HCT116 (cell line): ENCODE results near the gene AHRR. TPM values are rescaled to one million over a fixed set of nuclear protein-coding genes. Genes with fewer than 3 reads are reported as not detected.

ENCODE experiments used
- ATAC-seq: fragments of 200-7000 bp; cut with Tn5 transposase; 2 replicates; pipeline ENCODE4 v1.9.1; 2020; ENCODE audit warnings: mild to moderate bottlenecking, moderate library complexity
- Bru-seq: library from RNA; stranded (reverse); fragments of 400-500 nt; gene quantifications from one replicate; lab custom pipeline; 2021; lab: Mats Ljungman, UMichigan
- BruChase-seq, 2 experiments: library from RNA; stranded (reverse); fragments of 400-500 nt; gene quantifications; one replicate each; lab custom pipeline; 2021; lab: Mats Ljungman, UMichigan
- BruUV-seq: library from RNA; stranded (reverse); fragments of 400-500 nt; replicated peaks from 2 replicates; lab custom pipeline; 2021; lab: Mats Ljungman, UMichigan
- CTCF ChIA-PET: fragments of 300-600 bp; sonication (Branson Sonifier 250); formaldehyde crosslinking; loops from one replicate; lab custom pipeline; 2021; ENCODE audit warnings: antibody characterized with exemption; lab: Charles Lee
- POLR2A ChIA-PET: fragments of 300-600, 350-600 bp; sonication (Branson Sonifier 250); formaldehyde crosslinking; loops from one replicate; lab custom pipeline; 2021; ENCODE audit warnings: antibody characterized with exemption; lab: Charles Lee
- RAD21 ChIA-PET, 2 experiments: fragments of 300-600 bp; sonication (Branson Sonifier 250); formaldehyde crosslinking; loops; one replicate each; lab custom pipeline; 2023; ENCODE audit warnings: low total read pairs in 2 of 2; ENCODE audit not compliant: uncharacterized antibody in 2 of 2, unreplicated experiment in 2 of 2, low non-redundant PET in 1 of 2; lab: Charles Lee
- DNase-seq: peaks from one replicate; pipeline ENCODE4 v3.0.0-alpha.2; 2010; ENCODE audit warnings: low read depth, low spot score
- H2AFZ ChIP-seq: fragments of 200-600 bp; shearing (Covaris generic), sonication (generic); 2 replicates; pipeline ENCODE4 v1.6.1; 2017; ENCODE audit warnings: low read depth, mixed run types, mixed read lengths, antibody characterized with exemption, low read length; ENCODE audit not compliant: poor library complexity, severe bottlenecking
- H3K27ac ChIP-seq: 2 replicates; pipeline ENCODE4 v1.5.1; 2012; ENCODE audit warnings: low read depth, low read length
- H3K27me3 ChIP-seq: fragments of 200-600 bp; sonication (generic); 2 replicates; pipeline ENCODE4 v1.6.1; 2016; ENCODE audit warnings: mixed run types, low read length, mixed read lengths; ENCODE audit not compliant: insufficient read depth
- H3K36me3 ChIP-seq, 2 experiments: fragments of 200-500 bp in 1 of 2; fragments of 200-600 bp in 1 of 2; sonication (Bioruptor generic) in 1 of 2; sonication (generic) in 1 of 2; 2 replicates each; pipeline versions ENCODE4 v1.5.1 to v1.6.1; 2014 to 2016; ENCODE audit warnings: low read length in 2 of 2, inconsistent platforms in 1 of 2, mixed read lengths in 1 of 2, mixed run types in 1 of 2; ENCODE audit not compliant: insufficient read depth in 2 of 2, control insufficient read depth in 1 of 2
- H3K4me1 ChIP-seq, 2 experiments: fragments of 200-600 bp in 1 of 2; sonication (generic) in 1 of 2; 2 replicates each; pipeline versions ENCODE4 v1.5.1 to v1.6.1; 2012 to 2017; ENCODE audit warnings: low read length in 2 of 2, inconsistent platforms in 1 of 2, mild to moderate bottlenecking in 1 of 2, mixed read lengths in 1 of 2, mixed run types in 1 of 2, moderate library complexity in 1 of 2; ENCODE audit not compliant: insufficient read depth in 2 of 2, control insufficient read depth in 1 of 2
- H3K4me2 ChIP-seq: fragments of 200-600 bp; sonication (generic); 2 replicates; pipeline ENCODE4 v1.6.1; 2017; ENCODE audit warnings: mixed run types, low read length, mixed read lengths
- H3K4me3 ChIP-seq, 2 experiments: fragments of 200-600 bp in 1 of 2; sonication (generic) in 1 of 2; replicated peaks in 1 of 2; 2 replicates each; pipeline ENCODE4 v1.5.1; 2011 to 2016; ENCODE audit warnings: low read length in 2 of 2, control low read depth in 1 of 2, low read depth in 1 of 2, mild to moderate bottlenecking in 1 of 2, mixed read lengths in 1 of 2, mixed run types in 1 of 2
- H3K79me2 ChIP-seq: fragments of 200-600 bp; sonication (generic); 2 replicates; pipeline ENCODE4 v1.6.1; 2017; ENCODE audit warnings: mild to moderate bottlenecking, mixed run types, low read length, moderate library complexity, mixed read lengths; ENCODE audit not compliant: insufficient read depth
- H3K9ac ChIP-seq: fragments of 200-600 bp; sonication (generic); 2 replicates; pipeline ENCODE4 v1.6.1; 2016; ENCODE audit warnings: low read length, mixed read lengths
- H3K9me2 ChIP-seq: fragments of 200-600 bp; sonication (generic), shearing (Covaris generic); 2 replicates; pipeline ENCODE4 v1.6.1; 2017; ENCODE audit warnings: mixed run types, mild to moderate bottlenecking, moderate library complexity; ENCODE audit not compliant: insufficient read depth
- H3K9me3 ChIP-seq, 2 experiments: fragments of 200-500 bp in 1 of 2; fragments of 200-600 bp in 1 of 2; sonication (Bioruptor generic) in 1 of 2; sonication (generic) in 1 of 2; 2 replicates each; pipeline ENCODE4 v1.6.1; 2014 to 2017; ENCODE audit warnings: low read length in 2 of 2, mixed read lengths in 2 of 2, inconsistent platforms in 1 of 2, low read depth in 1 of 2, mild to moderate bottlenecking in 1 of 2, mixed run types in 1 of 2, moderate library complexity in 1 of 2; ENCODE audit not compliant: control insufficient read depth in 1 of 2, insufficient read depth in 1 of 2
- H4K20me1 ChIP-seq: fragments of 200-600 bp; sonication (generic), shearing (Covaris generic); 2 replicates; pipeline ENCODE4 v1.6.1; 2017; ENCODE audit warnings: mixed run types, mild to moderate bottlenecking, moderate library complexity; ENCODE audit not compliant: insufficient read depth
- CBX3 ChIP-seq: IDR thresholded peaks from 2 replicates; pipeline ENCODE4 v1.6.1; 2012; ENCODE audit warnings: low read depth
- CEBPB ChIP-seq: IDR thresholded peaks from 2 replicates; pipeline ENCODE4 v1.6.1; 2012; ENCODE audit warnings: low read depth
- CTCF ChIP-seq, 3 experiments: fragments of 200-600 bp in 1 of 3; sonication (generic) in 1 of 3; IDR thresholded peaks in 2 of 3; conservative IDR thresholded peaks in 1 of 3; 2 replicates each; pipeline ENCODE4 v1.5.1; 2012 to 2017; ENCODE audit warnings: low read depth in 2 of 3, low read length in 2 of 3, antibody characterized with exemption in 1 of 3, borderline replicate concordance in 1 of 3, control low read depth in 1 of 3, mild to moderate bottlenecking in 1 of 3, mixed read lengths in 1 of 3, mixed run types in 1 of 3, moderate library complexity in 1 of 3; ENCODE audit not compliant: insufficient read depth in 1 of 3
- EGR1 ChIP-seq: IDR thresholded peaks from 2 replicates; pipeline ENCODE4 v1.6.1; 2012; ENCODE audit warnings: low read depth
- ELF1 ChIP-seq: IDR thresholded peaks from 2 replicates; pipeline ENCODE4 v1.6.1; 2012; ENCODE audit warnings: low read depth, borderline replicate concordance
- EZH2 ChIP-seq: fragments of 200-600 bp; sonication (generic); IDR thresholded peaks from 2 replicates; pipeline ENCODE4 v1.6.1; 2017; ENCODE audit warnings: antibody characterized with exemption, mixed run types
- EZH2phosphoT487 ChIP-seq: fragments of 200-600 bp; IDR thresholded peaks from 2 replicates; pipeline ENCODE4 v1.6.1; 2018; ENCODE audit warnings: antibody characterized with exemption, borderline replicate concordance
- FOSL1 ChIP-seq: IDR thresholded peaks from 2 replicates; pipeline ENCODE4 v1.6.1; 2012; ENCODE audit warnings: low read depth
- JUND ChIP-seq: IDR thresholded peaks from 2 replicates; pipeline ENCODE4 v1.6.1; 2012
- POLR2A ChIP-seq: IDR thresholded peaks from 2 replicates; pipeline ENCODE4 v1.7.0; 2011; ENCODE audit warnings: borderline replicate concordance; ENCODE audit not compliant: insufficient read depth, insufficient read length; ENCODE audit errors: extremely low read depth
- POLR2AphosphoS5 ChIP-seq: IDR thresholded peaks from 2 replicates; pipeline ENCODE4 v1.6.1; 2011; ENCODE audit warnings: mild to moderate bottlenecking, low read depth, low read length, moderate library complexity
- RAD21 ChIP-seq: IDR thresholded peaks from 2 replicates; pipeline ENCODE4 v1.6.1; 2012; ENCODE audit warnings: low read depth, mild to moderate bottlenecking
- SIN3A ChIP-seq: IDR thresholded peaks from 2 replicates; pipeline ENCODE4 v1.6.1; 2012; ENCODE audit warnings: low read depth
- SP1 ChIP-seq: IDR thresholded peaks from 2 replicates; pipeline ENCODE4 v1.6.1; 2012; ENCODE audit warnings: low read depth
- SRF ChIP-seq: IDR thresholded peaks from 2 replicates; pipeline ENCODE4 v1.6.1; 2012; ENCODE audit warnings: low read depth
- TCF7L2 ChIP-seq: IDR thresholded peaks from 2 replicates; pipeline ENCODE4 v1.7.0; 2011; ENCODE audit warnings: borderline replicate concordance, inconsistent platforms; ENCODE audit not compliant: insufficient read depth, insufficient read length; ENCODE audit errors: extremely low read depth
- YY1 ChIP-seq: IDR thresholded peaks from 2 replicates; pipeline ENCODE4 v1.6.1; 2011; ENCODE audit warnings: low read length, low read depth, moderate library complexity, mild to moderate bottlenecking; ENCODE audit not compliant: insufficient replicate concordance; ENCODE audit errors: extremely low read depth
- ZFX ChIP-seq: fragments of 450-650 bp; IDR thresholded peaks from 2 replicates; pipeline ENCODE4 v1.6.1; 2017
- ZNF274 ChIP-seq: fragments of 200-500 bp; sonication (Bioruptor generic); IDR thresholded peaks from 2 replicates; pipeline ENCODE4 v1.6.1; 2014; ENCODE audit warnings: mild to moderate bottlenecking, low read depth, low read length, inconsistent platforms
- intact Hi-C: fragments of 100-400 bp; cut with micrococcal nuclease; formaldehyde crosslinking; loops from 2 replicates; pipeline ENCODE4 v1.10.0; 2022
- long read RNA-seq: library from polyadenylated mRNA; unstranded; transcript quantifications from one replicate; pipeline ENCODE4 v2.0.0, GENCODE V29; 2021; ENCODE audit not compliant: unreplicated experiment
- polyA plus RNA-seq: library from polyadenylated mRNA; unstranded; fragments of >200 nt; gene quantifications from 2 replicates; pipeline ENCODE4 v1.2.1, GENCODE V29; 2012; ENCODE audit warnings: missing spikeins
- total RNA-seq: library from RNA; stranded (reverse); gene quantifications from one replicate; pipeline ENCODE4 v1.2.1, GENCODE V29; 2021; ENCODE audit not compliant: unreplicated experiment
- TF ChIP-seq, protein P1 (sequence below): IDR thresholded peaks from 2 replicates; pipeline ENCODE4 v1.6.1; 2011; ENCODE audit warnings: mild to moderate bottlenecking, low read length, moderate library complexity; ENCODE audit not compliant: insufficient replicate concordance; ENCODE audit errors: extremely low read depth
- TF ChIP-seq, protein P2 (sequence below): IDR thresholded peaks from 2 replicates; pipeline ENCODE4 v1.6.1; 2012
- TF ChIP-seq, protein P3 (sequence below): IDR thresholded peaks from 2 replicates; pipeline ENCODE4 v1.6.1; 2012

Gene AHRR
- total RNA-seq: 12.7 TPM
- polyA plus RNA-seq: 2.5 and 3.2 TPM in 2 replicates
- Bru-seq, nascent RNA: percentile 52 among the genes with signal in this experiment
- BruChase-seq, experiment 1, labeled RNA remaining after a 6-hour chase: percentile 65 among the genes with signal in this experiment
- BruChase-seq, experiment 2, labeled RNA remaining after a 2-hour chase: percentile 59 among the genes with signal in this experiment
- long read RNA-seq, partial matches to known transcripts: 16 of 24 reads
- long read RNA-seq, other reads (novel, unspliced or antisense): 8 of 24 reads

GRCh38 chr5:321230-321725 lies at the start of gene AHRR:
Gene AHRR, plus strand, starts transcription at chr5:321714. Its CDS starts 22,189 bp downstream, at chr5:343903.
- H3K27me3 ChIP-seq: no peaks in the 10 kb centered on the region
- H3K4me3 ChIP-seq: peak within 1 kb of the TSS; percentile 39 to 60
- H3K4me1 ChIP-seq: peaks cover 17 to 58% of the 10 kb centered on the region in 2 experiments
- no peaks in the 10 kb centered on the region for H3K9me2 ChIP-seq
- POLR2A ChIA-PET: no interaction called here
- no peaks in the 10 kb centered on the region for H3K9me3 ChIP-seq
- DNase-seq: no peak
- H3K36me3 ChIP-seq: no peaks in the 10 kb centered on the region
- H3K27ac ChIP-seq: no peak within 1 kb of the TSS; the same call in 1 of the 2 replicates
- intact Hi-C loops: no loop called here
- H3K79me2 ChIP-seq: no peaks in the 10 kb centered on the region
- H4K20me1 ChIP-seq: no peaks in the 10 kb centered on the region
- H2AFZ ChIP-seq: no peak within 1 kb of the TSS
- H3K4me2 ChIP-seq: peak within 1 kb of the TSS; percentile 81
- BruUV-seq: no TSS peak
- RAD21 ChIA-PET: no interaction called here
- H3K9ac ChIP-seq: peak within 1 kb of the TSS; percentile 72
- CTCF ChIA-PET: interaction anchor here (2.2 kb wide), 1 partner anchor 17 kb away, joined by 8 read pairs; no protein-coding TSS in a partner anchor
- peak; percentile 70 for ATAC-seq
- no peak for TF ChIP-seq SP1
- no peak for TF ChIP-seq POLR2AphosphoS5
- TF ChIP-seq, protein P1, sequence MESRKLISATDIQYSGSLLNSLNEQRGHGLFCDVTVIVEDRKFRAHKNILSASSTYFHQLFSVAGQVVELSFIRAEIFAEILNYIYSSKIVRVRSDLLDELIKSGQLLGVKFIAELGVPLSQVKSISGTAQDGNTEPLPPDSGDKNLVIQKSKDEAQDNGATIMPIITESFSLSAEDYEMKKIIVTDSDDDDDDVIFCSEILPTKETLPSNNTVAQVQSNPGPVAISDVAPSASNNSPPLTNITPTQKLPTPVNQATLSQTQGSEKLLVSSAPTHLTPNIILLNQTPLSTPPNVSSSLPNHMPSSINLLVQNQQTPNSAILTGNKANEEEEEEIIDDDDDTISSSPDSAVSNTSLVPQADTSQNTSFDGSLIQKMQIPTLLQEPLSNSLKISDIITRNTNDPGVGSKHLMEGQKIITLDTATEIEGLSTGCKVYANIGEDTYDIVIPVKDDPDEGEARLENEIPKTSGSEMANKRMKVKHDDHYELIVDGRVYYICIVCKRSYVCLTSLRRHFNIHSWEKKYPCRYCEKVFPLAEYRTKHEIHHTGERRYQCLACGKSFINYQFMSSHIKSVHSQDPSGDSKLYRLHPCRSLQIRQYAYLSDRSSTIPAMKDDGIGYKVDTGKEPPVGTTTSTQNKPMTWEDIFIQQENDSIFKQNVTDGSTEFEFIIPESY: no peak
- no peak for TF ChIP-seq SIN3A
- TF ChIP-seq SRF: no peak
- no peak for TF ChIP-seq JUND
- TF ChIP-seq, protein P2, sequence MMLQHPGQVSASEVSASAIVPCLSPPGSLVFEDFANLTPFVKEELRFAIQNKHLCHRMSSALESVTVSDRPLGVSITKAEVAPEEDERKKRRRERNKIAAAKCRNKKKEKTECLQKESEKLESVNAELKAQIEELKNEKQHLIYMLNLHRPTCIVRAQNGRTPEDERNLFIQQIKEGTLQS: no peak
- no peak for TF ChIP-seq ELF1
- TF ChIP-seq CEBPB: no peak
- no peak for TF ChIP-seq CBX3
- TF ChIP-seq TCF7L2: no peak
- TF ChIP-seq EZH2phosphoT487: no peak
- TF ChIP-seq EZH2: no peak
- TF ChIP-seq FOSL1: no peak
- TF ChIP-seq POLR2A: no peak
- no peak for TF ChIP-seq EGR1
- TF ChIP-seq, protein P3, sequence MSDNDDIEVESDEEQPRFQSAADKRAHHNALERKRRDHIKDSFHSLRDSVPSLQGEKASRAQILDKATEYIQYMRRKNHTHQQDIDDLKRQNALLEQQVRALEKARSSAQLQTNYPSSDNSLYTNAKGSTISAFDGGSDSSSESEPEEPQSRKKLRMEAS: 0 out of 2 replicates have a peak, but pooled peaks have one; percentile 18
- TF ChIP-seq ZNF274: no peak
- TF ChIP-seq RAD21: peak; percentile 19; the same call in 1 of the 2 replicates
- TF ChIP-seq CTCF (IDR thresholded peaks at IDR 0.05 in 2 of 3, conservative IDR thresholded peaks at IDR 0.05 in 1 of 3; ENCODE audit: borderline replicate concordance in 1 of 3, insufficient read depth in 1 of 3, low read depth in 2 of 3, low read length in 2 of 3): peak; percentile 21 to 45 (median 31); a peak in 3 of 6 replicates
- no peak for TF ChIP-seq ZFX
- peak; percentile 23 for TF ChIP-seq YY1
